Epidermal melanocyte (primary cell): ENCODE results near the gene SLC6A7.

Source experiments
- DNase-seq: peaks from one replicate; pipeline ENCODE4 v3.0.0; 2011; ENCODE audit warnings: low spot score; ENCODE audit not compliant: insufficient read length

The SLC6A7 gene

DNA sequence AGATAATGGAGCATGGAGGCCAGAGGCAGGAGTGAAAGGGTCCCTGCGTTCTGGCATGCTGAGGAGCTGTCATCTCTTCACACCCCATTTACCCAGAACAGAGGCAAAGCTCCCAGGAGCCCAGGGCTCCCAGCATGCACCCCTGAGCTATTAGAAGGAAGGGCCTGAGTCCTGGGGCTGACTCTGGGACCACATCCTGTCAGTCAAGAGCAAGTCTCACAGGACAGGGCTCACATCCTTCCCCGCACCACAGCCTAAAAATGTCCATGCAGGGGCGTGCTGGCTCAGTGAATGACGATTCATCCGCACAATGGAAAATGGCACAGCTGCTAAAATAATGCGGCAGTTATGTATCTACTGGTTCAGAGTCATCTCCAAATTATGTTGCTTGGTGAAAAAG, 68.3 kb downstream of the SLC6A7 start:
- no peak for DNase-seq
